BE2C (cell line): ENCODE measurements around the gene FYN.
"Not testable (repeated sequence)": the region's sequence is repeated elsewhere in the genome, so short reads cannot be mapped to it uniquely, and the experiment has no call there.

ENCODE experiments used
- DNase-seq: peaks from one replicate; pipeline ENCODE4 v3.0.0-alpha.2; 2020
- H3K27me3 ChIP-seq: fragments of 250-450 bp; sonication (Bioruptor Pico); 2 replicates; pipeline ENCODE4 v1.5.1; 2020; ENCODE audit warnings: mild to moderate bottlenecking
- H3K36me3 ChIP-seq: fragments of 250-450 bp; sonication (Bioruptor Pico); 2 replicates; pipeline ENCODE4 v1.5.1; 2020; ENCODE audit warnings: mild to moderate bottlenecking
- H3K4me1 ChIP-seq: fragments of 250-450 bp; sonication (Bioruptor Pico); 2 replicates; pipeline ENCODE4 v1.5.1; 2020
- H3K4me3 ChIP-seq: 2 replicates; pipeline ENCODE4 v1.5.1; 2011; ENCODE audit warnings: low read depth, low read length
- H3K9me3 ChIP-seq: fragments of 250-450 bp; sonication (Bioruptor Pico); 2 replicates; pipeline ENCODE4 v1.5.1; 2020
- CTCF ChIP-seq: IDR thresholded peaks from 2 replicates; pipeline ENCODE4 v1.5.1; 2012; ENCODE audit warnings: mild to moderate bottlenecking, low read depth, low read length

Gene FYN

DNA sequence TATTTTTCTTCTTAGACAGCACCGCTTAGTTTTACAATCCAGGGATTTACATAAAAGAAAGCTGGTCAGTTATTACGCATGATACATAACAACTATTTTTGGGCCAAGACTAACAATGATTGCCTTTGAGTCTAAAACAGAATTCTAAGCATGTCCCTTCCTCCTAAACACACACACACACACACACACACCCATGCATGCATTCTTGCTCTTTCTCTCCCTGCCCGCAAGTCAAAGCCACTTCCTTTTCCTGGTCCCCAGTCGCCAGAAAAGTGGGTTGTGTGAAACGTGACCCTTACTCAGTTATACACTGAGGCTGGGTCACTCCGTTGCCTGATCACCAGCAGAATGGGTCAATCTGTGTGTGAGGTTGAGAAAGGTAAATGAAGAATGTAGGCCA, 31.4 kb downstream of the FYN start:
- no peak for DNase-seq
- Histone ChIP-seq H3K4me3 (no peak overlapping the region), H3K27me3 (no peaks in the 10 kb centered on the region), H3K4me1 (peaks cover 33% of the 10 kb centered on the region), H3K36me3 (peaks cover 3% of the 10 kb centered on the region; the same call in 1 of the 2 replicates), H3K9me3 (no peaks in the 10 kb centered on the region)
- no peak for TF ChIP-seq CTCF

GRCh38 chr6:111840803-111841202, 32.4 kb downstream of the FYN start:
- Histone ChIP-seq H3K9me3 (no peaks in the 10 kb centered on the region), H3K36me3 (peaks cover 3% of the 10 kb centered on the region; the same call in 1 of the 2 replicates), H3K4me3 (no peak overlapping the region), H3K27me3 (no peaks in the 10 kb centered on the region), H3K4me1 (peaks cover 33% of the 10 kb centered on the region)
- TF ChIP-seq CTCF: no peak
- no peak for DNase-seq

DNA sequence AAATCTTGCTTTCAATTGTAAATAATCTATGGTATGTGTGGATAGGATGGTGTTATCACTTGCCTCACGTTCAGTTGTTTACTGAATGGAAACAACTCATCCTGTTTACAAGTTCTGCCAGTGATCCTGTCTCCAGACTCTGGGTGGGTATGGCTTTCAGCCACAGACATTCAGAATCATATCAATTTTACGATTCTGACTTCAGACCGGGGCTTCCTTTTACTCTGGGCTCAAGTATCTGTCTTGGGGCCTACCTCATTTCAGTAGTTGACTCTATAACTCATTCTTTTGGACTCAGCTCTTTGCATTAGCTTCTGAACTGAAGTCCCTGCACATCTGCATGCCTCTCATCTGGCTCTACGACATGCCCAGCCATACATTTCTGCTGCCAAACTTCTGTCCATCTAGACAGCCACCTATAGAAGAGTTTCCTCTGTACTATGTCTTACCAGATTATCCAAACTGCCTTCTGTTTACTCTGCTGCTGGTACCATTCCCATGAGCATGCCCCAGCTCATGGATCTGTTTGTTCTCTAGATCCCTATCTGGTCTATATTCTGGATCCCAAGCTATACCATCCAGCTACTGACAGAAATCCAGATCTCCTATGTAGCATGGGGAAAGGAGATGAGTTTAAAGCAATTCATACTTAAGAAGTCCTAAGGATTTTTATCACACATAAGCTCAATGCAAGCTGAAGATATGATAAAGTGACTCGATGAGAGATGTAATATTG, 34.3 kb downstream of the FYN start:
- Histone ChIP-seq H3K27me3 (no peaks in the 10 kb centered on the region), H3K36me3 (no peaks in the 10 kb centered on the region; the same call in none of the 2 replicates), H3K9me3 (no peaks in the 10 kb centered on the region), H3K4me3 (no peak overlapping the region), H3K4me1 (peaks cover 27% of the 10 kb centered on the region)
- no peak for TF ChIP-seq CTCF
- DNase-seq: peak; percentile 50

- Histone ChIP-seq H3K9me3 (no peaks in the 10 kb centered on the region), H3K36me3 (no peaks in the 10 kb centered on the region; the same call in none of the 2 replicates), H3K4me3 (no peak overlapping the region), H3K27me3 (no peaks in the 10 kb centered on the region), H3K4me1 (peaks cover 24% of the 10 kb centered on the region)
- TF ChIP-seq CTCF: no peak
- no peak for DNase-seq
Measured at GRCh38 chr6:111837641-111838500, 35.4 kb downstream of the FYN start.

DNA sequence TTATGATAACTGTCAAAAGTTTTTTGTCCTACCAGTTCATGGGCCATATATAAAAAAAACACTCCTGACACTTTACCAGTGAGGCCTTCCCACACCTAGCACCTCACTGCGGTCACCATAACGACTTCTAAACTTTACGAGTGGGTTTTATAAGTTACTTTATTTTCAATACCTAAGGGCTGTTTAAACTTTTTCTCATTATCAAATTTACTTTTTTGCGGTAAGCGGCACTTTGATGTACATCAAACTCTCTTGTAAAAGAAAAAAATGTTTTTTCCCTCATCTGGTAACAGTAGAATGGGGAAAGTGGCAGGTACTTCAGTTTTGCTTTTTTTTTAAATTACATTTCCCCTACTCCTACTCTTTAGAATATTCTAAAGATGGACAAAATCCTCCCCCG, 36.2 kb downstream of the FYN start:
- no peak for DNase-seq
- Histone ChIP-seq H3K4me1 (peaks cover 24% of the 10 kb centered on the region), H3K36me3 (no peaks in the 10 kb centered on the region; the same call in none of the 2 replicates), H3K4me3 (no peak overlapping the region), H3K9me3 (no peaks in the 10 kb centered on the region), H3K27me3 (no peaks in the 10 kb centered on the region)
- TF ChIP-seq CTCF: no peak

DNA sequence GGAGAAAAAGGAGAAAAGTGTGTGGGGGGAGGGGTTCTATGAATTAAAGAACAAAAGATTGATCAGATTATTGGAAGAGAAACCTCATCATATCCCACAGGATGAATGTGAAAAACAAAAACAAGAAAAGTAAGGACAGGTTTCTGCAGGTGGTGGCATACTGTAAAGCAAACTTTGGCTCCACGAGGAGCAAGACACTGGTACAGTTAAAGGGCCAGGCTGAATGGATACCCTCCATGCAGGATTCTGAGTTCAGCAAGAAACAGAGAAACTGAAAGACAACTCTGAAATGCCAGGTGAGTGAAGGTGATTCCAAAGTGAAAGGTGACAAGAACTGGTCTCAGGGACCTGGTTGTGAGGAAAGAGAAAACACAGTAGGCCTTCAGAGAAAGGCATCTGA, 37.4 kb downstream of the FYN start:
- H3K4me1 ChIP-seq: peaks cover 24% of the 10 kb centered on the region
- DNase-seq: no peak
- no peaks in the 10 kb centered on the region for H3K27me3 ChIP-seq
- H3K4me3 ChIP-seq: no peak overlapping the region
- no peaks in the 10 kb centered on the region for H3K9me3 ChIP-seq
- no peak for TF ChIP-seq CTCF
- H3K36me3 ChIP-seq: no peaks in the 10 kb centered on the region; the same call in none of the 2 replicates

DNA sequence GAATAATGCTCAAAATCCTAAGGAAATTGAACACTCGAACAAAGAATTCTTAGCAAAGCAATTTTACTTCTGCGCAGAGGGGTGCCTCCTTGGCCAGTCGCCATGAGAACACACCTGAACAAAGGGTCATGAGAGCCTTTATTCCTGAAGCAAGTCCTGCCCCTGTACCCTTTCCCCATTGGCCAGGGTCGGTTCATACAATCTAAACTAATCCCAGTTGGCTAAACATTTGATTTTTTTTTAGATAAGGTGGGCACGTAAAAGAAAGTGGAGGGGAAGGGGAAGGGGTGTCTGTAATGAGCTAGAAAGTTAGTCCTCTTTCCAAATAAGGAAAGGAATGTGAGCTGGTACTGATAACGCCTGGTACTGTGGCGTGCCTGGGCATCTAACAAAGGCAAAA, 37.9 kb downstream of the FYN start:
- peaks cover 24% of the 10 kb centered on the region for H3K4me1 ChIP-seq
- not testable (repeated sequence) for H3K36me3 ChIP-seq

More for the DNA sequence above, 37.9 kb downstream of the FYN start:
- not testable (repeated sequence) for DNase-seq, H3K4me3 ChIP-seq, H3K9me3 ChIP-seq, H3K27me3 ChIP-seq
